Measurements from ENCODE around the gene FAM53B.

The FAM53B gene

GRCh38 chr10:124698545-124699469 is 45.4 kb downstream of the FAM53B start:
- in situ Hi-C loops (cut with MboI; ENCODE audit: low sequenced_read_pairs): no loop called here

- in situ Hi-C loops (cut with MboI; ENCODE audit: low sequenced_read_pairs): no loop called here
Observed at GRCh38 chr10:124697837-124698544, 46.2 kb downstream of the FAM53B start.

- in situ Hi-C loops (cut with MboI; ENCODE audit: low sequenced_read_pairs): no loop called here
Observed at GRCh38 chr10:124697443-124697836, 46.7 kb downstream of the FAM53B start.

GRCh38 chr10:124696446-124697392 is 47.5 kb downstream of the FAM53B start:
- in situ Hi-C loops (cut with MboI; ENCODE audit: low sequenced_read_pairs): no loop called here

- in situ Hi-C loops (cut with MboI; ENCODE audit: low sequenced_read_pairs): no loop called here
Observed at GRCh38 chr10:124695259-124695658, 48.9 kb downstream of the FAM53B start.

- in situ Hi-C loops (cut with MboI; ENCODE audit: low sequenced_read_pairs): no loop called here
Observed at GRCh38 chr10:124694481-124695220, 49.5 kb downstream of the FAM53B start.

GRCh38 chr10:124693801-124694416 is 50.3 kb downstream of the FAM53B start:
- in situ Hi-C loops (cut with MboI; ENCODE audit: low sequenced_read_pairs): no loop called here

GRCh38 chr10:124693396-124693795 is 50.8 kb downstream of the FAM53B start:
- in situ Hi-C loops (cut with MboI; ENCODE audit: low sequenced_read_pairs): no loop called here

- in situ Hi-C loops (cut with MboI; ENCODE audit: low sequenced_read_pairs): no loop called here
Observed at GRCh38 chr10:124692100-124692446, 52.1 kb downstream of the FAM53B start.

GRCh38 chr10:124691421-124692099 is 52.6 kb downstream of the FAM53B start:
- in situ Hi-C loops (cut with MboI; ENCODE audit: low sequenced_read_pairs): no loop called here

- in situ Hi-C loops (cut with MboI; ENCODE audit: low sequenced_read_pairs): no loop called here
Observed at GRCh38 chr10:124691002-124691401, 53.2 kb downstream of the FAM53B start.

GRCh38 chr10:124689911-124690498 is 54.2 kb downstream of the FAM53B start:
- in situ Hi-C loops (cut with MboI; ENCODE audit: low sequenced_read_pairs): no loop called here

- in situ Hi-C loops (cut with MboI; ENCODE audit: low sequenced_read_pairs): no loop called here
Observed at GRCh38 chr10:124688889-124689670, 55.1 kb downstream of the FAM53B start.

GRCh38 chr10:124688386-124688785 is 55.8 kb downstream of the FAM53B start:
- in situ Hi-C loops (cut with MboI; ENCODE audit: low sequenced_read_pairs): no loop called here

- in situ Hi-C loops (cut with MboI; ENCODE audit: low sequenced_read_pairs): no loop called here
Observed at GRCh38 chr10:124686707-124687376, 57.3 kb downstream of the FAM53B start.

GRCh38 chr10:124685261-124685660 is 58.9 kb downstream of the FAM53B start:
- in situ Hi-C loops (cut with MboI; ENCODE audit: low sequenced_read_pairs): no loop called here

- in situ Hi-C loops (cut with MboI; ENCODE audit: low sequenced_read_pairs): no loop called here
Observed at GRCh38 chr10:124683814-124684213, 60.4 kb downstream of the FAM53B start.

Measured in HL-60/S4 treated with retinoic acid at 250 ng/mL for 4 days and 3 days (cell line).